GM21825 (cell line): ENCODE results near the gene PDGFD.

Source experiments
- ATAC-seq: cut with Tn5 transposase; IDR thresholded peaks from one replicate; pipeline ENCODE4 v1.9.1; 2021; ENCODE audit warnings: mild to moderate bottlenecking, moderate library complexity; ENCODE audit not compliant: unreplicated experiment

PDGFD gene

DNA sequence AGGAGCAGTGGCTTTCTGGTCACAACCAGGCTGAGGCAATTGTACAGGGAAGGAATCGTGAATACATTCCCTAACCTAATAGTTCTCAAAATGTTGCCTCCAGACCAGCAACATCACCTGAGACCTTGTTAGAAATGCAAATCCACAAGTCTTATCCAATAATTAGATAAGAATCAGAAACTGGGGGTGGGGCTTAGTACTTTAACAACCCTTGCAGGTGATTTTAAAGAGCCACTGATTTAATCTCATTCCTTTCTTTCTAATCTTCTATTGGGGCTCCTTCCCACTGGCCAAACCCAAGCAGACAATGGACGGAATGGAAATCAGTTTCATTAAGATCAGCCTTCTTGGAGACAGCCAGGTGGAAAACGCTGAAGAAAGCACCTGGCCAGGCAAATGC, 269.9 kb downstream of the PDGFD start:
- ATAC-seq, result no peak

DNA sequence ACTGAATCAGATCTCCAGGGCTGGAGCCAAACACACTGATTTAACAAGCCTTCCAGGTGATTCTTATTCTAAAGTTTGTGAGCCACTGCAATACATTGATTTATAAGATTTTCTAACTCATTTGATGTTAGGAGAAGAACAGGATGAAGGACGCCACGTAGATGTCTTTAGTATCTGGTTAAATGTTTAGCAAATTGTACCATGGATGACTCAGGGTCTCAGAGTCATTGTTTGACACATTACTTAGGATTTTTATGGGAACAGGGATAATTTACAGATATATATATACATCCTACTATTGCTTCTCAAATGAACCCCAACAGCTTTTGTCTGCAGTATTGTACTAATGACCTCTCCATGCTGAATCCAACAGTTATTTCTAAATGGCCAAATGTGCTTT, 270.6 kb downstream of the PDGFD start:
- ATAC-seq, result no peak

DNA sequence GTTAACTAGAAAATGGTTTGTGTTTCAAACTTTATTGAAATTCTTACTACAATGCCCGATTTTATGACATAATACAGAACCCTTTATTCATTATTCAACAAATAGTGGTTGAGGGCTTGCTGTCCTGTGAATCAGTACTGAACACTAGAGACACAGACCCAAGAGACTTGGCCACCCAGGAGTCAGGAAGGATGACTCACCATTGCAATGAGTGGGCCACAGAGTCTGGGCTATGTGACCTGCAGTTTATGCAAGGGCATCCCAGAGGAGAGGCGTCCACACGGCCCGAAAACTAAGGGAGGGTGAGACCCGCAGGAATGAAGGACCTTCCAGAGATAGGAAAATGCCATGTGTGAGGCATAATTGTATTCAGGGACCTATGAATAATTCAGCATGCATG, 271.3 kb downstream of the PDGFD start:
- ATAC-seq, result no peak

DNA sequence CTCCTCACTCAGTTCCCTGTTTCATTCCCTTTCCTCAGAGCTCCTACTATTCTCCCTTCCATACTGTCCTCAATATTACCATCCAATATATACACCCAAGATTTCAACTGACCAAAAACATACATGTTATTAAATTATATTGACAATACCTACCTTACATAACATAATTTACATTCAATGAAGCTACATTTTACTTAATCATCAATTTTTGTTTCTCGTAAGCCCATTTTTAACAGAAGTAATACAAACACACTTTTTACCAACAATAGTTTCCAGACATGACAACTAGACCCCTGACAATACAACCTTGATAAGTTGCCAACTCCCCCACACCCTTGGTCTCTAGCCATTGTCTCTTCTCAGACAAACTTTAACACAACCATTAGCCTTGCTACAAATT, 273.3 kb downstream of the PDGFD start:
- ATAC-seq, result no peak

DNA sequence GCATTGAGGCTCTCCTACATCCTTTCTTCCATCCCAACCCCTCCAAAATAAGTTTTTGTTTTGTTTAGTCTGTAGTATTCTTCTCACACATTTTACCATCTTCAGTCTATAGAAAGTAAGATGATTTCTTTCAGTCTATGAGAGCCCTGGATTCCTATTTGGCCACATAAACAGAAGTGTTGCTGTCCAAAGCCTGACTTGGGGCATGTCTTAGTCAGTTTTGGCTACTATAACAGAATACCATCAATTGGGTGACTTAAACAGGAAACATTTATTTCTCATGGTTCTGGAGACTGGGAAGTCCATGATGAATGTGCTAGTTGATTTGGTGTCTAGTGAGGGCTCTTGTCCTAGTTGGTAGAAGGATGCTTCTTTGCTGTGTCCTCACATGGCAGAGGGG, 274.3 kb downstream of the PDGFD start:
- ATAC-seq, result no peak

DNA sequence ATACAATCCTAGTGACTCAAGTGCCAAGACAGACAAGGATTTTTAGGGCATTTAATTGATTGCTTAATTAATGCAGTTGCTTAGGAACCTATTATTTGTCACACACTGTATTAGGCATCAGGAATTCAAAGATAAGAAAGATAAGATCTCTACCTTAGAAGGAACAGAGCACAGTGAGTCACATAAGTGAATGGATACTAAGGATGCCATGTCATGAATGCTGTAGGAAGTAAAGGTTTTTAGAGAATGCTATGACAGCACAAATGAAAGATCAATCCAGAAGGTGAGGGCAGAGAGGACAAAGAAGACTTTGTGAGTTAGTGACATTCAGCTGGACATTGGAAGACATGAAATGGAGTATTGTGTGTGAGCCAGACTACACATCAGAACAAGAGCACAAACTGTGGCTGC, 275.4 kb downstream of the PDGFD start:
- ATAC-seq, result no peak

DNA sequence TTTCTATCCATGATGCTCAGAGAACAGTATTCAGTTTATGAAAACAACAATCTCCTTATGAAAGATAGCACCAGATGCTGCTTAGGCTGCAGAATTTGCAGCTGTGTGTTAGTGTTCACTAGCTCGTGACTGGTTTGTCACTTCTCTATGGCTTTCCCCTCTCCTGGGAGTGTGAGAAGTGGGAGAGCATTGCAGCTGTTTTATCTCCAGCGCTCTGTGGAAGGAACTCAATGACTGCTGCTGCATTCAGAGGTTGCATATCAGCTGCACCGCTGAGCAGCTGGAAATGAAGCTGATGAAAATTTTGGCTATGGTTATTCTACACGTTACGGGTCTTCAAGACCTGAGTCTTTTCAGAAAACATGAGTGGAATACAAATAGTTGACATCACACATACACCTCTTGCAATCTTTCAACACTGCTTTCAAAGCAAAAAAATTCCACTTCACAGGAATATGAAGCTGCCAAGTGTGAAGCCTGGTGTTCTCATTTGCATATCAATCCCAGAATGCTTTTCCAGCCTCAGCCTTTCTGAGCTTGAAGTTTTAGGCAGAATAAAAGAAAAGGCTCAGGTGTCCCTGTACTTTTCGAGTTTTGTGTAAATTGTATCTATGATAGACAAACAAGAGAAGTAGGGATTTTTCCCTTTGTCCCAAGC, 276.8 kb downstream of the PDGFD start:
- no peak for ATAC-seq

DNA sequence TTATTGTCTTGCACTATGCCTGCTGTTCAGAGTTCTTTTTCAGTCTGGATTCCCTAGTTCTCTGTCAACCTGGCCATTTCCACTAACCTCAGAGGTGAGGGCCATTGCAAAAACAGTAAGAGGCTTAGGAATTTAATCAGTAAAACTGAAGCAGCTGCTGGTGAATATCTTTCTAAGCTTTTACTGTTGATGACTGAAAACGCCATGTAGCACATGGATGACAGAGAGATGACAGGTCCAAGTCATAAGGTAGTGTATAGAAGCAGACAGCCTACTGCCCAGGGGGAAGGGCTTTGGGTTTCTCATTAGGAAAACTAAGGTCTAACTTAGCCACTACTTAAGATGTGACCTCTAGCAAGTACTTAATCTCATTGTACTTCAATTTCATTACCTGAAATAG, 280.1 kb downstream of the PDGFD start:
- ATAC-seq, result no peak

DNA sequence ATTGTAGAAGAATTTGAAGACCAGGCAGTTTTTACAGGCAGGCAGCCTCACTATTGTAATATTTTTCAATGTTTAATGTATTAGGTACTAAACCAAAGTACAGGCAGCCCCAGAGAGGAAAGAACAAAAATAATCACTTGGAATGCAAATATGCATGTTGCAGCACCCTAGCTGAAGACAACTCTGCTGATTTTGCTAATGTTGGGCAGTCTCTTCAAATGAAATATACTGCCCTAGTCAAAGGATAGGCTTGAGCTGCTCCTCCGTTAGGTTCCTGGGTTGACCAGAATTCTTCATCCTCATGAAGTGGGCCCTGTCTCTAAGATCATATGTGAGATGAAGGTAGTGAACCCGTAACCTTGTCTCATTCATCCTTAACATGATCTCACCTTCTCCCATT, 280.7 kb downstream of the PDGFD start:
- ATAC-seq, result no peak

DNA sequence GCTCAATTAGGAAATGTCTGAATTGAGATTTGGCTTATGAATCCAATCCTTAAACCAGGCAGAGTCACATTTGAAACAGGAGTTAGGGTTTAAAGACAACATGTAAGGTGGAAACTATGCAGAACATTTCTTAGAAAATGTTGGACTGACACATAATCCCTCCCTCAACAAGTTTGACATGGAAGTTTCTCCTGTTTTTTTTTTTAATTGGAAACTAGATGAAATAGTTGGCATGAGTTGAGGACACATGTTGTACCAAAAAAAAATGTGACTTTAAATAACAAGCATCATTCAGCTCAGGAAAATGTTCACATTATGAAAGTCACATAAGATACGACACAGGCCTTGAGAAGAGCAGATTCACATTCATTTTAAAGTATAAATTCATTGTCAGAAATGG, 282.4 kb downstream of the PDGFD start:
- no peak for ATAC-seq

DNA sequence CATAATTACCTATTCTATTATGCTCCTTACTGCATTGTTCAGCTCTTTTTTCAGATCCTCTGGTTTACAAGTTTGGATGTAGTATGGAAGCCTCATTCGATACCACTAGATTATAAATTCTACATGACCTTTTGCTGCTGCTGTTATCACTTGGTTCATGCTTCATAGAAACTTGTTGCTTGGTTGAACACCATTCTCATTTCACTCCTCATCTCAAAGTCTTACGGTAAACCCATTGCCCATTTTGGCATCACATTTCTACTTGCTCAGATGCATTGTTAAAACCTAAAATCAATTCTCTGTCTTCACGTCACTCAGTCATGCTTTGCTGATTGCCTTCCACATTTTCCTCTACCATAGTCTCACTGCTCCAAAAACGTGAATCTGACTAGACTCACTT, 283.0 kb downstream of the PDGFD start:
- ATAC-seq, result no peak

DNA sequence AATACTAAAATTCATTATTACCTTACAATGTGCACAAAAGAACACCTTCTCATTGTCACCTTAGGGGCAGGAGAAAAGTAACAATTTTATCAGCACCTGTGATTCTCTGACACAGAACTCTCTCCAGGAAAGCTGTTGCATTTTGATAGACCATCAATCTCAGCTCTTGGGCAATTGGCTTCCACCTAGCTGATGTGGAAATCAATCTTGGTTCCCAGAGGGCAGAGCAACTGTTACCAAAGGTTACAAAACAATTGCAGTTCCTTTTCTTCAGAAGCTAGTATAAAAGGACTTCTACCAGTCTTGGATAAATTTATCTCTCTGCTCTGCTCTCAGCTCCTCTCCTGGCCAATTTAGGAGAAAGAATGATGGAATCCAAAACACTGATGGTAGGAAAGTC, 285.3 kb downstream of the PDGFD start:
- ATAC-seq, result no peak

DNA sequence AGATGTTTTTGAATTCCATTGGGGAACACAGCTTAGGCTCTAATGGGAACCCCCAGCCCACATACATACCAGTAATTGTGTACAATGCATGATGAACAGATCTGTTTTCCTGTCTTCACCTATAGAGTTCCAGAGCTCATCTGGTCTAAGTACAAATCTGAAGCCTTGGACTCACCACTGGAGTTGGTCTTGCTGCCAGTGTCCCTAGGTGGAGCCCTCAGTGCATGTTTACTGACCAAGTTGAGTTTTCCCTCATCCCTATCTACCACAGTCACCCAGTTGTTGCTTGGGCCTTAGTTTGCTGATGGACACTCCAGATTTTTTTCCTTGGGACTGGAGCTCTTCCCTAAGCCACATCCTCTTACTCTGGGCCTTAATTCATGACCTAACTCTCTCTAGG, 286.7 kb downstream of the PDGFD start:
- ATAC-seq, result no peak

DNA sequence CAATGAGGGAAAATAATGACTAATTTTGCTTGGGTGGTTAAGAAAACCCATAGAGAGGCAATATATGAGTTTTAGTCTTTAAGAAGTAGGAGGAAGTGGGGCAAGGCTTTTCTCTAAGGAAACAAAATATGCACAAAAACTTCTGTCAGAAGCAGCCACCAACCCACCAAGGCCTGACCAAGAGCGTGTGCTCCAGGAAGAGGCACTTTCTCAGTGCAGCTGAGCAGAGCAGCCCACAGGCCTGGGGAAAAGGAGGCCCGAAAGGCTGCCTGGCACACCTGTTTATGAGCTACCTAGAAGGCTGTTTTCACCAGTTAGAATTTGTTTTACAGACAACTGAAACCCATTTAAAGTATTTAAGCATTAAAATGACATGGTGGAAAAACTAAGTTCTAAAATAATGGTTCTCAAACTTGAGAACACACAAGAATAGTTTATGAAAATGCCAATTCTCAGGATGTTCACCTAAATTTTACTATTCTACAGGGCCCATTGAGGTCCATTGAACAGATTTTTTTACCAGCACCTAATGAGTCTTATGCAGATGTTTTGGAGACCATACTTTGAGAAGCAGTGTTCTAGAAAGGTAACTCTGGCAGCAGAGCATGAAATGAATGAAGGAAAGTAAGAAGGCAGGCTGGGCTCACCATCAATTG, 288.0 kb downstream of the PDGFD start:
- ATAC-seq, result peak; percentile 93

DNA sequence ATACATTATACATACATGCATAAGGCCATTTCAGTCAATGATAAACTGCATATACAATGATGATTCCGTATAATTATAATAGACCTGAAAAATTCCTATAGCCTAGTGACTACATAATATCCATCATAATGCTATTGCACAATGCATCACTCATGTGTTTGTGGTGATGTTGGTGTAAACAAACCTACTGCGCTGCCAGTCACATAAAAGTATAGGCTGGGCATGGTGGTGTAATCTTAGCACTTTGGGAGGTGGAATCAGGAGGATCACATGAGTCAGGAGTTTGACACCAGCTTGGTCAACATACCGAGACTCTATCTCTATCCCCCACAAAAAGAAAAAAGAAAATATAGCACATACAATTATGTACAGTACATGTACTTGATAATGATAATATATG, 291.2 kb downstream of the PDGFD start:
- no peak for ATAC-seq

DNA sequence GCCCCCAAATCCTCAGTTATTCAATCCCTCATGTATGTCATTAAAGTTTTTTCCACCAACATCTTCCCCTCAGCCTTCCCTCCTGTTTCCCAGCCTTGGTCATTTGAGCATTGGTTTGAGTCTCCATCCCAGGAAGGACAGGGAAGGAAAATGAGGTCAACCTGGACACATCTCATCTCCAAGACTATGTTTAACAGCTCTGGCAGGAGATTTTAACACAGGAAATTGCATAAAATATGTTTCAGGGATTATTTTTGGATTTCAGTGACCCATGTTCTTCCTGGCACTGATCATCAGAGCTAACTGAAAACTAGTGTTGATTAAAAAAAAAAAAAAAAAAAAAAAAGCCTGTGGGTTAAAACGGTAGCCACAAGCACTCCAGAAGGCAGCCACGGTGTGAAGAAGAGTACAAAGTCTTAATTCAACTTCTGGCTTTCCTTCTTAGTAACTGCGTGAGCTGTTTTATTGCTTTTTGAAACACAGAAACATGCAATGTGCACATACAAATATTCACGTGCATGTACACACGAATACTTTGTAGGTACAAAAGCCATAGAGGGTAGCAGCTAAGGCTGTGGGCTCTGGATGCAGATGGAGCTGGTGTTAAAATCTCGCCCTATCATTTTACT, 291.9 kb downstream of the PDGFD start:
- ATAC-seq, result no peak

DNA sequence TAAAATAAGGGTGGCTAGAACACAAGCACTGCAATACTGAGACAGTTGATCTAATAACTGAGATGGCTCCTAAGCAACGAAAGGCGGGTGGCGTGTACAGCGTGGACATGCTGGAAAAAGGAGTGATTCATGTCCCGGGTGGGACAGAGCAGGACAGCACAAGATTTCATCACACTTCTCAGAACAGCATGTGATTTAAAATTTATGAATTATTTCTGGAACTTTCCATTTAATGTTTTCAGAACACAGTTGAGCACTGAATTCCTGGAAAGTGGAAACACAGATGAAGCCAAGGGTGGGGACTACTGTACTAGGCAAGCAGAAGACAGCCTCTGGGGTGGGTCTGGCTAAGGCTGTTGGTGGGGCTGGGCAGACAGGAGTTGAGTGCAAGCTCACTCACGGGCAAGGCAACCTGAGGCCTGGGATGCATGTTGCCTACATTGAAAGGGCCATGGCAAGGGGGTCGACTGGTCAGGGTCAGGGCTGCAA, 293.1 kb downstream of the PDGFD start:
- ATAC-seq, result no peak

DNA sequence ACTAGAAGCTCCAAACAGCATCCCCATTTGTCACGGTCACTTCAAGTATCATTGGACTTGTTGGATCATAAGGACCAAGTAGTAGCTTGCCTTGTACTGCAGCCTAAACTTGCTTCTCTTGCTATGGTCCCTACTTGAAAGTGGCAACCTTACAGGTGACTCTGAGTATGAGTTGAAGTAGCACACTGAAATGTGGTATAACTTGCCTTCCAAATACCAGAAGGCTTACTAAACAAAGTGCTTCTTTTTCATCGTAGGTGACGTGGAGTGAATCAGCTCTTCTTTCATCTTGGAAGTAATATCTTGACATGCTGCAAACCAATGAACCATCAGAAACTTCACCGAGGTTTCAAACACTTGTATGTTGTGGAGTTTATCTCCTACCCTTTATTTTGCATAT, 296.5 kb downstream of the PDGFD start:
- ATAC-seq, result no peak

DNA sequence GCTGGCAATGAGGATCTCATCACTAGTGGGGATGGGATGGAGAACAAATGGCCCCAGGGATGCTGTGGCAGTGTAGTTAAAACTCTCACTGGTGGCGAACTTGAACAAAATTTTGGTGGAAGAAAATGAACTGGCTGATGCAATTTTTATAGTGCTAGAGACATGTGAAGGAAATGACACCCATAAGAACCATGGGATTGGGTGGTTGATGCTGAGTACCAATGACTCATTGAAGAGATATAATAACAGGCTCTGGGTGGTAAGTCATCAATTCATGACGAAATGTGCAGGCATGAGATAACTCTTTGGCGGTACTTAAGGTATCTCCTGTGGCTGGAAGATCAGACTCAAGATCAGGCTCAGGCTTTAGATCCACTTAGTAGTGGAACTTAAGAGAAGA, 300.4 kb downstream of the PDGFD start:
- ATAC-seq, result no peak

DNA sequence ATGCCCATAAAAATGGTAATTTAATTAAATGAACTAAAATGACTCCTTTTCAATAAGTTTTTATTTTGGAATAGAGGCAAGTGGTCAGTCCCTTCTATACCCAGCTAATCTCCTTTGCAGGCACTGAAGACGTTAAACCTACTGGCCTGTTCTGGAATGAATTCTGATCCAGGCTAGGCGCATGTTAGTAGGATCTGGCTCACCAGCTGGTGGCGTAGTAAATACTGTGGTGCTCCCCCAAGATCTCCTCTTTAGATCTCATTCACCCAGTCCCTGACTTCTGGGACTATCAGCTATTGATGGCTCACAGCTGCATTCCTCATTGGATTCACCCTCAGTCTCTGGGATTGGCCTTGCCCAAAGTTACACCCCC, 301.2 kb downstream of the PDGFD start:
- no peak for ATAC-seq

DNA sequence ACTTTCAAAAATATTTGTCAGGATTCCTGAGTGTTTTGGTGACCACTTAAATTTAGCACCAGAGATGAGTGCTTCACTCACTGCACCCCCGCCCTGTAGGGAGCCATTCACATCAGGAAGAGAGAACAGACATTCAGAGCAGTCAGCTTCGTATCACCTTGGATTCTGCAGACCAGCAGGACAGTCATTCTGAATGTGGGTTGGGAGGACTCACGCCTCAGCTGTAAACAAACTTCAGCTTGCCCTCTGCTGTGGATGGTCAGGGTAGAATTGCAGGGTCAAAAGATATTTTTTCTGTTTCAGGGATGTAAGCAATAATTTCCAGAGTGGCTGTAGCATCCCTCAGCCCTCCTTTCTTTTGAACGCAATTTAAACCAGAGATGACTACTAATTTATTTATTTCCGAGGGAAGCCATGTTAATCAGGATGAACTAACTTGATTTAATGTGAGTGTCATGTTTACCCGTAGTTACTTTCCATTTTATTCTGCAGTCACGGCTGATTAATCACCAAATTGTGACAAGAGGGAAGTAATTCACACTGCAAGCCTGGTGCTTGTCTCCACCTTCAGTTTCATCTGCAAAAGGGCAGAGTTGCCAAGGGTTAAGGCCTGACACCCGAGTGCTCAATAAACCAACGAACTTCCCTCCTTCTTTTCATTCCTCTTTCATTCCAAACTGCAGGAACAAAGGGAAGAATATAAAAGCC, 301.7 kb downstream of the PDGFD start:
- peak; percentile 66 for ATAC-seq
